ENCODE results near the gene CFAP97.

DNA sequence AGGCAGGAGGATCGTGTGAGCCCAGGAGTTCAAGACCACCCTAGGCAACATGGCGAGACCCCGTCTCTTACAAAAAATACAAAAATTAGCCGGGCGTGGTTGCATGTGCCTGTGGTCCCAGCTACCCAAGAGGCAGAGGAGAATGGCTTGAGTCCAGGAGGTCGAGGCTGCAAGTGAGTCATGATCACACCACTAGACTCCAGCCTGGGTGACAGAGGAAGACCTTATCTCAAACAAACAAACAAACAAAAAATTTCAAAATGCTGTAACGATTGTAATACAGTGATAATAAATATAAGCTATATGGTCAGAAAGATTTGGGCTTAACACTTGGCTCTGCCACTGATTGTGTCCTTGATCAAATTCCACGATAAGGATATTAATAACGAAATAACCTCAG lies 36.6 kb downstream of the CFAP97 start:
- TF ChIP-seq, protein P1, sequence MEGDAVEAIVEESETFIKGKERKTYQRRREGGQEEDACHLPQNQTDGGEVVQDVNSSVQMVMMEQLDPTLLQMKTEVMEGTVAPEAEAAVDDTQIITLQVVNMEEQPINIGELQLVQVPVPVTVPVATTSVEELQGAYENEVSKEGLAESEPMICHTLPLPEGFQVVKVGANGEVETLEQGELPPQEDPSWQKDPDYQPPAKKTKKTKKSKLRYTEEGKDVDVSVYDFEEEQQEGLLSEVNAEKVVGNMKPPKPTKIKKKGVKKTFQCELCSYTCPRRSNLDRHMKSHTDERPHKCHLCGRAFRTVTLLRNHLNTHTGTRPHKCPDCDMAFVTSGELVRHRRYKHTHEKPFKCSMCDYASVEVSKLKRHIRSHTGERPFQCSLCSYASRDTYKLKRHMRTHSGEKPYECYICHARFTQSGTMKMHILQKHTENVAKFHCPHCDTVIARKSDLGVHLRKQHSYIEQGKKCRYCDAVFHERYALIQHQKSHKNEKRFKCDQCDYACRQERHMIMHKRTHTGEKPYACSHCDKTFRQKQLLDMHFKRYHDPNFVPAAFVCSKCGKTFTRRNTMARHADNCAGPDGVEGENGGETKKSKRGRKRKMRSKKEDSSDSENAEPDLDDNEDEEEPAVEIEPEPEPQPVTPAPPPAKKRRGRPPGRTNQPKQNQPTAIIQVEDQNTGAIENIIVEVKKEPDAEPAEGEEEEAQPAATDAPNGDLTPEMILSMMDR (IDR thresholded peaks at IDR 0.05; ENCODE audit: low read depth, low read length) = no peak
- no peak for TF ChIP-seq EZH2phosphoT487 (IDR thresholded peaks at IDR 0.05; ENCODE audit: low read depth)
